Esophagus squamous epithelium (tissue), 4 donors: ENCODE data around the gene CXADR.

Experiments
- POLR2A ChIP-seq, 4 donors: fragments of 450-650 bp; IDR thresholded peaks; one replicate each; pipeline ENCODE4 v1.6.1; 2017; ENCODE audit warnings: antibody characterized with exemption in 4 of 4, mild to moderate bottlenecking in 4 of 4, moderate library complexity in 3 of 4
- TF ChIP-seq, protein P1 (sequence below), 6 experiments: fragments of 450-650 bp in 4 of 6; fragments of 200-600 bp in 2 of 6; sonication (generic) in 2 of 6; IDR thresholded peaks; one replicate each; pipeline ENCODE4 v1.5.1; 2016 to 2019; ENCODE audit warnings: antibody characterized with exemption in 6 of 6, mild to moderate bottlenecking in 4 of 6, moderate library complexity in 4 of 6

DNA sequence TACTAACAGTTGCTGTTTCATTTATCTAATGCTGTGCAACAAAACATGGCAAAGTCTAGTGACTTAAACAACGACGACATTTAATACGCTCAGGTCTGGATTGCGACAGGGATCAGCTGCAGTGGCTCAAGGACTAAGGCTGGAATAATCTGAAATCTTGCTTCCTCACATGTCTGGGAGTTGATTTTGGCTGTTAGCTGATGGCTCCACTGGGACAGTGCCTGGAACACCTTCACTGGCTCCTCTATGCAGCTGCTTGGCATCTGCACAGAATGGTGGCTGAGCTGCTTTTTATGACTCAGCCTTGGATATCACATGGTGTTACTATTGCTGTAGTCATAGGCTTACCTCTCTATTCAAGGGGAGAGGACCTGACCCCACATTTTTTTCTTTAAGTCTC lies 123.9 kb downstream of the CXADR start:
- TF ChIP-seq, protein P1, sequence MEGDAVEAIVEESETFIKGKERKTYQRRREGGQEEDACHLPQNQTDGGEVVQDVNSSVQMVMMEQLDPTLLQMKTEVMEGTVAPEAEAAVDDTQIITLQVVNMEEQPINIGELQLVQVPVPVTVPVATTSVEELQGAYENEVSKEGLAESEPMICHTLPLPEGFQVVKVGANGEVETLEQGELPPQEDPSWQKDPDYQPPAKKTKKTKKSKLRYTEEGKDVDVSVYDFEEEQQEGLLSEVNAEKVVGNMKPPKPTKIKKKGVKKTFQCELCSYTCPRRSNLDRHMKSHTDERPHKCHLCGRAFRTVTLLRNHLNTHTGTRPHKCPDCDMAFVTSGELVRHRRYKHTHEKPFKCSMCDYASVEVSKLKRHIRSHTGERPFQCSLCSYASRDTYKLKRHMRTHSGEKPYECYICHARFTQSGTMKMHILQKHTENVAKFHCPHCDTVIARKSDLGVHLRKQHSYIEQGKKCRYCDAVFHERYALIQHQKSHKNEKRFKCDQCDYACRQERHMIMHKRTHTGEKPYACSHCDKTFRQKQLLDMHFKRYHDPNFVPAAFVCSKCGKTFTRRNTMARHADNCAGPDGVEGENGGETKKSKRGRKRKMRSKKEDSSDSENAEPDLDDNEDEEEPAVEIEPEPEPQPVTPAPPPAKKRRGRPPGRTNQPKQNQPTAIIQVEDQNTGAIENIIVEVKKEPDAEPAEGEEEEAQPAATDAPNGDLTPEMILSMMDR (IDR thresholded peaks at IDR 0.05): no peak
- TF ChIP-seq POLR2A (IDR thresholded peaks at IDR 0.05): no peak
